ENCODE measurements around the gene AIPL1.

The AIPL1 gene

GRCh38 chr17:6421700-6422604 lies 13.0 kb downstream of the AIPL1 start:
- Mint-ChIP-seq H3K4me3 (no peak overlapping the region), H3K27me3 (peaks cover 80% of the 10 kb centered on the region), H3K9me3 (no peaks in the 10 kb centered on the region), H3K27ac (no peak overlapping the region), H3K4me1 (peaks cover 17% of the 10 kb centered on the region)
- DNase-seq (peak; percentile 69 to 76), ATAC-seq (peak; percentile 85)

- H3K4me1 Mint-ChIP-seq: peaks cover 9% of the 10 kb centered on the region
- H3K9me3 Mint-ChIP-seq: no peaks in the 10 kb centered on the region
- H3K27me3 Mint-ChIP-seq: peaks cover 74% of the 10 kb centered on the region
- DNase-seq (no peak), ATAC-seq (no peak)
- H3K27ac Mint-ChIP-seq: no peak overlapping the region
- H3K4me3 Mint-ChIP-seq: no peak overlapping the region
These were observed 14.7 kb downstream of the AIPL1 start for GRCh38 chr17:6420173-6420641.

- ATAC-seq (no peak), DNase-seq (no peak)
- Mint-ChIP-seq H3K9me3 (no peaks in the 10 kb centered on the region), H3K27ac (no peak overlapping the region), H3K4me1 (no peaks in the 10 kb centered on the region), H3K27me3 (peaks cover 53% of the 10 kb centered on the region), H3K4me3 (no peak overlapping the region)
These were observed 19.3 kb downstream of the AIPL1 start for GRCh38 chr17:6415616-6416015.

- peaks cover 51% of the 10 kb centered on the region for H3K27me3 Mint-ChIP-seq
- no peaks in the 10 kb centered on the region for H3K4me1 Mint-ChIP-seq
- no peak for DNase-seq
These were observed 21.9 kb downstream of the AIPL1 start for GRCh38 chr17:6413065-6413464.

GRCh38 chr17:6408735-6409134 lies 26.2 kb downstream of the AIPL1 start:
- H3K4me1 Mint-ChIP-seq: no peaks in the 10 kb centered on the region
- H3K9me3 Mint-ChIP-seq: no peaks in the 10 kb centered on the region
- DNase-seq: no peak
- ATAC-seq: no peak
- peaks cover 39% of the 10 kb centered on the region for H3K27me3 Mint-ChIP-seq
- H3K27ac Mint-ChIP-seq: no peak overlapping the region
- H3K4me3 Mint-ChIP-seq: no peak overlapping the region

More at GRCh38 chr17:6413065-6413464, 21.9 kb downstream of the AIPL1 start:
- Mint-ChIP-seq H3K27ac (no peak overlapping the region), H3K9me3 (no peaks in the 10 kb centered on the region), H3K4me3 (no peak overlapping the region)
- ATAC-seq: peak; percentile 67

- Mint-ChIP-seq H3K9me3 (no peaks in the 10 kb centered on the region), H3K4me1 (no peaks in the 10 kb centered on the region), H3K27ac (no peak overlapping the region), H3K4me3 (no peak overlapping the region), H3K27me3 (peaks cover 35% of the 10 kb centered on the region)
- ATAC-seq (no peak), DNase-seq (no peak)
These were observed 26.6 kb downstream of the AIPL1 start for GRCh38 chr17:6408276-6408675.

- Mint-ChIP-seq H3K27ac (no peak overlapping the region), H3K9me3 (peaks cover 8 to 15% of the 10 kb centered on the region in 2 donors), H3K27me3 (peaks cover 21% of the 10 kb centered on the region), H3K4me3 (no peak overlapping the region), H3K4me1 (no peaks in the 10 kb centered on the region)
- DNase-seq (no peak), ATAC-seq (no peak)
These were observed 32.7 kb downstream of the AIPL1 start for GRCh38 chr17:6402258-6402657.

- Mint-ChIP-seq H3K27me3 (peaks cover 39% of the 10 kb centered on the region), H3K4me3 (no peak overlapping the region), H3K9me3 (peaks cover 8 to 15% of the 10 kb centered on the region in 2 donors), H3K4me1 (no peaks in the 10 kb centered on the region), H3K27ac (no peak overlapping the region)
- no peak for DNase-seq
- no peak for ATAC-seq
These were observed 36.0 kb downstream of the AIPL1 start for GRCh38 chr17:6398955-6399354.

GRCh38 chr17:6394055-6394606 lies 40.8 kb downstream of the AIPL1 start:
- Mint-ChIP-seq H3K27ac (no peak overlapping the region), H3K4me3 (no peak overlapping the region), H3K27me3 (peaks cover 50% of the 10 kb centered on the region), H3K9me3 (peaks cover 6 to 11% of the 10 kb centered on the region in 2 donors), H3K4me1 (no peaks in the 10 kb centered on the region)
- no peak for DNase-seq
- no peak for ATAC-seq

GRCh38 chr17:6393351-6393952 lies 41.5 kb downstream of the AIPL1 start:
- Mint-ChIP-seq H3K4me3 (no peak overlapping the region), H3K4me1 (no peaks in the 10 kb centered on the region), H3K9me3 (peaks cover 4 to 5% of the 10 kb centered on the region in 2 donors), H3K27ac (no peak overlapping the region), H3K27me3 (peaks cover 48% of the 10 kb centered on the region)
- ATAC-seq: no peak
- DNase-seq: no peak

GRCh38 chr17:6392609-6393350 lies 42.1 kb downstream of the AIPL1 start:
- no peak overlapping the region for H3K27ac Mint-ChIP-seq
- ATAC-seq (no peak), DNase-seq (no peak)
- no peaks in the 10 kb centered on the region for H3K4me1 Mint-ChIP-seq
- no peaks in the 10 kb centered on the region for H3K9me3 Mint-ChIP-seq
- H3K4me3 Mint-ChIP-seq: no peak overlapping the region
- peaks cover 42% of the 10 kb centered on the region for H3K27me3 Mint-ChIP-seq

- Mint-ChIP-seq H3K9me3 (no peaks in the 10 kb centered on the region), H3K27ac (no peak overlapping the region), H3K4me1 (peaks cover 7% of the 10 kb centered on the region), H3K4me3 (no peak overlapping the region), H3K27me3 (peaks cover 20% of the 10 kb centered on the region)
- DNase-seq (no peak), ATAC-seq (no peak)
These were observed 46.5 kb downstream of the AIPL1 start for GRCh38 chr17:6388416-6388815.

GRCh38 chr17:6387858-6388257 lies 47.1 kb downstream of the AIPL1 start:
- ATAC-seq: no peak
- Mint-ChIP-seq H3K4me1 (peaks cover 7% of the 10 kb centered on the region), H3K4me3 (no peak overlapping the region)

GRCh38 chr17:6387442-6387841 lies 47.5 kb downstream of the AIPL1 start:
- no peak overlapping the region for H3K4me3 Mint-ChIP-seq
- ATAC-seq (no peak), DNase-seq (no peak)
- peaks cover 7% of the 10 kb centered on the region for H3K4me1 Mint-ChIP-seq
- peaks cover 19% of the 10 kb centered on the region for H3K27me3 Mint-ChIP-seq
- no peaks in the 10 kb centered on the region for H3K9me3 Mint-ChIP-seq
- H3K27ac Mint-ChIP-seq: no peak overlapping the region

More at GRCh38 chr17:6387858-6388257, 47.1 kb downstream of the AIPL1 start:
- DNase-seq: no peak
- Mint-ChIP-seq H3K27me3 (peaks cover 19% of the 10 kb centered on the region), H3K27ac (no peak overlapping the region), H3K9me3 (no peaks in the 10 kb centered on the region)

- Mint-ChIP-seq H3K27ac (no peak overlapping the region), H3K9me3 (no peaks in the 10 kb centered on the region), H3K27me3 (peaks cover 30% of the 10 kb centered on the region), H3K4me3 (no peak overlapping the region), H3K4me1 (peaks cover 7% of the 10 kb centered on the region)
- ATAC-seq (no peak), DNase-seq (no peak)
These were observed 48.8 kb downstream of the AIPL1 start for GRCh38 chr17:6386041-6386630.
